Measurements from ENCODE around the gene CXorf65.

The CXorf65 gene

DNA sequence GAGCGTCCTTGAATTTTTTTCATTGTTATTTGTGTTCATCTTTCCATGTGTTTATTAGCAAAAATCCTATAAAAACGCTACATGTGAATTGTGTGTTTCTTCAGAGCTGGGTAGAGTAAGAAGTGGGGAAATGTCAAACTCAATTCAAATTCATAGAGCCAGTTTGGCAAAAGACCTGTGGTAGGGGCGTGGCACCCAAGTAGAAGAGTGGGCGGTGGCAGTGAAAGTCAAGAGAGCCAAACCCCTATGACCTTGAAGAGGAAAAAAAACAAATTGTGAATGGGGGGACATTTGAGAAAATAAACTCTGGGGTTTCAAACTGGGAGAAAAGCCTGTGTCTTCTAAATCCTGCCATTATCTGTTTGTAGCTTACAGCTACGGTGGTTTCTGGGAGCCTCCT lies 15.3 kb downstream of the CXorf65 start:
- no peak overlapping the region for H2AFZ ChIP-seq (ENCODE audit: low read depth, low read length)
- no peaks in the 10 kb centered on the region for H3K36me3 ChIP-seq (ENCODE audit: insufficient read depth, low read length)
- no peak for DNase-seq
- no peaks in the 10 kb centered on the region for H4K20me1 ChIP-seq (ENCODE audit: insufficient read depth, low read length)
- no peak overlapping the region for H3K4me3 ChIP-seq (ENCODE audit: low read depth in 1 of 2, low read length in 2 of 2)
- no peak overlapping the region for H3K9ac ChIP-seq (ENCODE audit: low read depth, low read length)
- peaks cover 8% of the 10 kb centered on the region for H3K4me1 ChIP-seq (ENCODE audit: insufficient read depth, low read length)
- TF ChIP-seq EZH2 (IDR thresholded peaks at IDR 0.05; ENCODE audit: borderline replicate concordance, low read depth, low read length, severe bottlenecking) = no peak
- TF ChIP-seq, protein P1, sequence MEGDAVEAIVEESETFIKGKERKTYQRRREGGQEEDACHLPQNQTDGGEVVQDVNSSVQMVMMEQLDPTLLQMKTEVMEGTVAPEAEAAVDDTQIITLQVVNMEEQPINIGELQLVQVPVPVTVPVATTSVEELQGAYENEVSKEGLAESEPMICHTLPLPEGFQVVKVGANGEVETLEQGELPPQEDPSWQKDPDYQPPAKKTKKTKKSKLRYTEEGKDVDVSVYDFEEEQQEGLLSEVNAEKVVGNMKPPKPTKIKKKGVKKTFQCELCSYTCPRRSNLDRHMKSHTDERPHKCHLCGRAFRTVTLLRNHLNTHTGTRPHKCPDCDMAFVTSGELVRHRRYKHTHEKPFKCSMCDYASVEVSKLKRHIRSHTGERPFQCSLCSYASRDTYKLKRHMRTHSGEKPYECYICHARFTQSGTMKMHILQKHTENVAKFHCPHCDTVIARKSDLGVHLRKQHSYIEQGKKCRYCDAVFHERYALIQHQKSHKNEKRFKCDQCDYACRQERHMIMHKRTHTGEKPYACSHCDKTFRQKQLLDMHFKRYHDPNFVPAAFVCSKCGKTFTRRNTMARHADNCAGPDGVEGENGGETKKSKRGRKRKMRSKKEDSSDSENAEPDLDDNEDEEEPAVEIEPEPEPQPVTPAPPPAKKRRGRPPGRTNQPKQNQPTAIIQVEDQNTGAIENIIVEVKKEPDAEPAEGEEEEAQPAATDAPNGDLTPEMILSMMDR (IDR thresholded peaks at IDR 0.05; ENCODE audit: borderline replicate concordance, extremely low read depth, low read length, poor library complexity, severe bottlenecking) = no peak
- no peaks in the 10 kb centered on the region for H3K9me3 ChIP-seq (ENCODE audit: insufficient read depth, low read length, severe bottlenecking)
- no peaks in the 10 kb centered on the region; the same call in 1 of the 2 replicates for H3K79me2 ChIP-seq (ENCODE audit: insufficient read depth, low read length)
- no peak for ATAC-seq (ENCODE audit: insufficient read depth, low read depth)
- no peaks in the 10 kb centered on the region for H3K27me3 ChIP-seq (ENCODE audit: insufficient read depth, low read length, poor library complexity)
- H3K4me2 ChIP-seq (ENCODE audit: insufficient read depth, low read length) = no peak overlapping the region
- no peak overlapping the region for H3K27ac ChIP-seq (ENCODE audit: low read length)

DNA sequence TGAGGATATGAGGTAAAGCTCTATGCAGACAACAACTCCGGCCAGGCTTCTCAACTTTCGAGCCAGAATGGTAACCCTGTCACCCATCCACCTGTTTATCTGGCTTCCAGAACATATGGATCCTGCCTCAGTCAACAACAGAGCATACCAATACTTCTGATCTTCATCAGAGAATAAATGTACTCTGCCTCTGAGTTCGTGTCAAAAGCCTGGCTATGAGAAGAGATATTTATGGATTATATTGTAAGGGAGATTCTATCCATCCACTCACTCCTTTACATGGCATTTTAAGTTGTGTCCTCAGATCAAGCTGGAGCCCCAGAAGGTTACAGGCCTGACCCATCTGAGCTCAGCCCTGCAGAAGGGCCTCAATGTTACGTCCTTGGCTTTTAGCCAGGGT lies 20.6 kb downstream of the CXorf65 start:
- no peaks in the 10 kb centered on the region for H4K20me1 ChIP-seq (ENCODE audit: insufficient read depth, low read length)
- no peaks in the 10 kb centered on the region for H3K36me3 ChIP-seq (ENCODE audit: insufficient read depth, low read length)
- no peak overlapping the region for H3K4me2 ChIP-seq (ENCODE audit: insufficient read depth, low read length)
- no peak overlapping the region for H2AFZ ChIP-seq (ENCODE audit: low read depth, low read length)
- no peak for ATAC-seq (ENCODE audit: insufficient read depth, low read depth)
- no peaks in the 10 kb centered on the region for H3K27me3 ChIP-seq (ENCODE audit: insufficient read depth, low read length, poor library complexity)
- H3K9ac ChIP-seq (ENCODE audit: low read depth, low read length) = no peak overlapping the region
- H3K27ac ChIP-seq (ENCODE audit: low read length) = no peak overlapping the region
- DNase-seq = no peak
- TF ChIP-seq, protein P1 (IDR thresholded peaks at IDR 0.05; ENCODE audit: borderline replicate concordance, extremely low read depth, low read length, poor library complexity, severe bottlenecking) = no peak
- TF ChIP-seq EZH2 (IDR thresholded peaks at IDR 0.05; ENCODE audit: borderline replicate concordance, low read depth, low read length, severe bottlenecking) = no peak
- H3K9me3 ChIP-seq (ENCODE audit: insufficient read depth, low read length, severe bottlenecking) = no peaks in the 10 kb centered on the region
- H3K79me2 ChIP-seq (ENCODE audit: insufficient read depth, low read length) = no peaks in the 10 kb centered on the region
- H3K4me1 ChIP-seq (ENCODE audit: insufficient read depth, low read length) = peaks cover 7% of the 10 kb centered on the region
- no peak overlapping the region for H3K4me3 ChIP-seq (ENCODE audit: low read depth in 1 of 2, low read length in 2 of 2)

DNA sequence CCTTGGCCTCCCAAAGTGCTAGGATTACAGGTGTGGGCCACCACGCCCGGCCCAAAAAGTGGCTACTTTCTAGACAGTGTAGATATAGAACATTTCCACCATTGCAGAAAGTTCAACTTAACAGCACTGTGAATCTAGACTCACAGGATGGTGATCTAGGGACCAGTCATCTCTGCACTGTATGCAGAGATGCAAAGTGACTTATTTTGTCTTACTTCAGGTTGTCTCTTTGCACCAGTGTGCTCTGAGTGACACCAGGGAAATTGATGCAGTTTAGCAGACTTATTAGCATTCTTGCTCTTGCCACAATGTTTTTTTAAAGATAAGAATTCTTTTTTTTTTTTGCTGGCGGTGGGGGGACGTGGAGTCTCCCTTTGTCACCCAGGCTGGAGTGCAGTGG lies 23.7 kb downstream of the CXorf65 start:
- no peaks in the 10 kb centered on the region for H3K36me3 ChIP-seq (ENCODE audit: insufficient read depth, low read length)
- H2AFZ ChIP-seq (ENCODE audit: low read depth, low read length) = no peak overlapping the region
- ATAC-seq (ENCODE audit: insufficient read depth, low read depth) (no peak), DNase-seq (no peak)
- no peak overlapping the region for H3K27ac ChIP-seq (ENCODE audit: low read length)
- H3K4me1 ChIP-seq (ENCODE audit: insufficient read depth, low read length) = peaks cover 7% of the 10 kb centered on the region
- H3K9me3 ChIP-seq (ENCODE audit: insufficient read depth, low read length, severe bottlenecking) = no peaks in the 10 kb centered on the region
- H3K4me3 ChIP-seq (ENCODE audit: low read depth in 1 of 2, low read length in 2 of 2) = no peak overlapping the region
- H4K20me1 ChIP-seq (ENCODE audit: insufficient read depth, low read length) = no peaks in the 10 kb centered on the region
- no peaks in the 10 kb centered on the region for H3K79me2 ChIP-seq (ENCODE audit: insufficient read depth, low read length)
- no peak overlapping the region for H3K9ac ChIP-seq (ENCODE audit: low read depth, low read length)
- no peak overlapping the region for H3K4me2 ChIP-seq (ENCODE audit: insufficient read depth, low read length)
- TF ChIP-seq, protein P1 (IDR thresholded peaks at IDR 0.05; ENCODE audit: borderline replicate concordance, extremely low read depth, low read length, poor library complexity, severe bottlenecking) = no peak
- TF ChIP-seq EZH2 (IDR thresholded peaks at IDR 0.05; ENCODE audit: borderline replicate concordance, low read depth, low read length, severe bottlenecking) = no peak
- H3K27me3 ChIP-seq (ENCODE audit: insufficient read depth, low read length, poor library complexity) = no peaks in the 10 kb centered on the region

DNA sequence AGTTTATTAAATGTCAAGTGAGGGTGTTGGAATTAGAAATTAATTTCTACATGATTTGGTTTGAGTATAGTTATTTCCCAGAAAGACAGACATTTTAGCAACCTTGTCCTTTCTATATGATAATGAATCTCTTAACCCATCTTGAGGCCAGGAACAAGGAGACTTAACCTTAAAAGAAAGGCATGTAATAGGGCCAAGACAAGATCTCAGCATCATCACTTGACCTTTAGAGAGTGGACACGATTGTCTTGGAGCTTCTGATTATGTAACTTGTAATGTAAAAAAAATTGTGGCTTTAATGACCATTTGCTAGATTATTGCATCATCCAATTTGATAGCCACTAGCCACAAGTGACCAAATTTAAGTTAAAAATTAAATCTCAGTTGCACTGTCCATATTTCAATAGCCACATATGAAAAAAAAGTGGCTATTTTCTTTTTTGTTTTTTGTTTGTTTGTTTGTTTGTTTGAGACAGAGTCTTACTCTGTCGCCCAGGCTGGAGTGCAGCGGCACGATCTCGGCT lies 24.4 kb downstream of the CXorf65 start:
- no peak for TF ChIP-seq EZH2 (IDR thresholded peaks at IDR 0.05; ENCODE audit: borderline replicate concordance, low read depth, low read length, severe bottlenecking)
- TF ChIP-seq, protein P1 (IDR thresholded peaks at IDR 0.05; ENCODE audit: borderline replicate concordance, extremely low read depth, low read length, poor library complexity, severe bottlenecking) = no peak
- H3K36me3 ChIP-seq (ENCODE audit: insufficient read depth, low read length) = no peaks in the 10 kb centered on the region
- peaks cover 7% of the 10 kb centered on the region for H3K4me1 ChIP-seq (ENCODE audit: insufficient read depth, low read length)
- no peaks in the 10 kb centered on the region for H3K9me3 ChIP-seq (ENCODE audit: insufficient read depth, low read length, severe bottlenecking)
- H3K4me2 ChIP-seq (ENCODE audit: insufficient read depth, low read length) = no peak overlapping the region
- no peak for ATAC-seq (ENCODE audit: insufficient read depth, low read depth)
- no peaks in the 10 kb centered on the region for H3K27me3 ChIP-seq (ENCODE audit: insufficient read depth, low read length, poor library complexity)
- H3K27ac ChIP-seq (ENCODE audit: low read length) = no peak overlapping the region
- H3K4me3 ChIP-seq (ENCODE audit: low read depth in 1 of 2, low read length in 2 of 2) = no peak overlapping the region
- no peaks in the 10 kb centered on the region for H4K20me1 ChIP-seq (ENCODE audit: insufficient read depth, low read length)
- no peaks in the 10 kb centered on the region for H3K79me2 ChIP-seq (ENCODE audit: insufficient read depth, low read length)
- DNase-seq = no peak
- H3K9ac ChIP-seq (ENCODE audit: low read depth, low read length) = no peak overlapping the region
- H2AFZ ChIP-seq (ENCODE audit: low read depth, low read length) = no peak overlapping the region

Measured in DND-41 (cell line).